GM19099 (cell line): ENCODE data around the gene C1GALT1C1L.

Experiments
- POLR2A ChIP-seq: IDR thresholded peaks from 3 replicates; pipeline ENCODE4 v1.6.1; 2011; ENCODE audit warnings: low read depth; ENCODE audit not compliant: insufficient read length; ENCODE audit errors: extremely low read depth

C1GALT1C1L gene

DNA sequence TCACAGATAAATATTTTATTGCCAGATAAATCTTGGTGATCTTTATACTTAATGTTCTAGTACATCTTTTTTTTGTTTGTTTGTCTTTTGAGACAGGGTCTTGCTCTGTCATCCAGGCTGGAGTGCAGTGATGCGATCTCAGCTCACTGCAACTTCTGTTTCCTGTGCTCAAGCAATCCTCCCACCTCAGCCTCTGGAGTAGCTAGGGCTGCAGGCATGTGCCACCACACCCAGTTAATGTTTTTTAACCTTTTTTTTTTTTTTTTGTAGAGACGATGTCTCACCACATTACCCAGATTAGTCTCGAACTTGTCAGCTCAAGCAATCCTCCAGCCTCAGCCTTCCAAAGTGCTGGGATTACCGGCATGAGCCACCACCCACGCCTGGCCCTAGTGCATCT is 9.1 kb upstream of the C1GALT1C1L start:
- no peak for TF ChIP-seq POLR2A

DNA sequence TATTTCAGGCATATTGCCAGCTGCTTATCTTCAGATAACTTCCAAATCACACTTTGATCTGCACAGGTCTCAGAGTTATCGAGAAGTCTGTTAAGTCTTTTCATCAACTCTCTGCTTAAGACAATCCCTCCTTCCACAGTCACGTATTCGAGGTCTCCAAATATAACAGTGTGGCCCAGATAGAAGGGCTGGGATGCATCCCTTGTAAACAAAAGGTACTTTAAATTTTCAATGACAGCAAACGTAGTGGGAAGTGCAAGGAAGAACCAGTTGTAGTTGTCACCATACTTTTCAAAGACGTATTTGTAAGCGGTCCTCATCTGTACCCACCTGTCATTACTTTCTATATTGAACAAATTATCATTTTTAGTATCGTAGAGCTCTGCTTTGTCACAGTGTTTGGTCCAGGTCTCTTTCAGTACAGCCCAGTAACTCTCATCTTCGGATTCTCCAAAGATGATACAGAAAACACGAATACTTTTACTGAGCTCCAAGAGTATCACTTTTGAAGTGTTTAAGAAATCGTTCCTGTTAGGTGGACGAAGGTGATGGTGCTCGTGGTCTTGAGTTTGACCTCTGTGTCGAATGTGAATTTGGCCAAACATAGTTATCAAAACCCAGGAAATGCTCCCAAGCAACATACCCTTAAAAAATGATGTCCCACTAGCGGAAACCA is 445 bp downstream of the C1GALT1C1L start:
- no peak for TF ChIP-seq POLR2A

DNA sequence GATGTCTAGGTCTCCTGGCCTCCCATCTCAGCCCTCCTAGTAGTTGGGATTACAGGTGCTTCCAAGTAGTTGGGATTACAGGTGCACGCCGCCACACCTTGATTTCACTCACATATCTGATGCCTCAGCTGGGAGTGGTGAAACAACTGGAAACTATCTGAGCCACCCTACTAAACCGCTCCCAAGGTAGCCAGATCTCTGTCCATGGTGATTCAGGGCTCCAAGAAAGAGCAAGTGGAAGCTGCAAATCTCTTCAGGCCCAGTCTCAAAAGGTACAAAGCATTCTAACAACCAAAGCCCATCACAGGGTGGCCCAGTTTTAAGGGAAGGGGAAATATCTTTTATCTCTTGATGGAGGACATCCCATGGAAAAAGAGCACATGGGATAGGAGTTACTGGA is 19.0 kb downstream of the C1GALT1C1L start:
- no peak for TF ChIP-seq POLR2A

DNA sequence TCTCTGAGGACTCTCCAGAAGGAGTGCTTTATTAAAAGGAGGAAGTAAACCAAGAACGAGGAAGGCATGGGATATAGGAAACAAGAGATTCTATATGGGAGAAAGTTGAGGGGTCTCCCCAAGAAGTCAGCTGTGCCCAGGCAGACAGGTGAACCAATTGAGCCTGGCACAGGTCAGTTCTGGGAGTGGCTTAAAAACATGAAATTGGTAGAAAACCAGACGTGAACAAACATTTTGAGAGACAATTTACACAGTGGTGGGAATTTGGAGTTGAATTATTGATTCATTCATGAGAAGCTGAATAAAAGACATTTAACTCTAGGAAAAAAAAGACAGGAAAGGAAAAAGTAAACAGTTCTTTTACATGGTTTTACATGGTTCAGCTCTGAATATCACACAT is 22.7 kb downstream of the C1GALT1C1L start:
- TF ChIP-seq POLR2A: no peak

DNA sequence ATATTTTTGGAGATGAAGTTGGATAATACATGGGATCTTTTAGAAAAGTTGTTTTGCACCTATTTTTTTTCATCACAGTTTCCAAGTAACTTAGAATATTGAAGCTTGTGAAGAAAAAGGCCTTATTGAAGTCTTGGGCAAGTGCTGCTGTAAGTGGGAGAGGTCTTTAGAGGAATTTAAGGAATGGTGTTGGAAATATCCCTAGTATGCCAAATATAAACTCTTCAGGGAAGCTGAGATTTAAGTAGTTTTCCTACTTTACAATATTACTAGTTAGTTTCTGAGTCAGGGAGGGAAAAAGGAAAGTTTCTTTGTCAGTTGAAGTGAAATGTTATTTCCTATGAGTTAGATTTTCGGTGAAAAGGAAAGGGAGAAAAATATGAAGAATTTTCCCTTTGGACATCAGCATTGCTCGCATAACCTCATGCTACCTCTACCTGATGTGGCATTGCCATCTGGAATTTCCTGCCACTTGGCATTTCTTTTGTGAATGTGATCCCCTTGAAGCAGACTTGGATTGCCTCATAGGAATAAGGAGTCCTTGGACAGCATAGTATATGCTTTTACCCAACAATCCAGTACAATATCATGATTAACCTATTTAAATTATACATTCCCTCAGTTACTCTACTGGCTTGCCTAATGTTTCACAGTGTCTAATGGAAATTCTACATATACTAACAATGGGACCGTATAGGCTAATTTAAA is 27.1 kb downstream of the C1GALT1C1L start:
- TF ChIP-seq POLR2A: no peak

DNA sequence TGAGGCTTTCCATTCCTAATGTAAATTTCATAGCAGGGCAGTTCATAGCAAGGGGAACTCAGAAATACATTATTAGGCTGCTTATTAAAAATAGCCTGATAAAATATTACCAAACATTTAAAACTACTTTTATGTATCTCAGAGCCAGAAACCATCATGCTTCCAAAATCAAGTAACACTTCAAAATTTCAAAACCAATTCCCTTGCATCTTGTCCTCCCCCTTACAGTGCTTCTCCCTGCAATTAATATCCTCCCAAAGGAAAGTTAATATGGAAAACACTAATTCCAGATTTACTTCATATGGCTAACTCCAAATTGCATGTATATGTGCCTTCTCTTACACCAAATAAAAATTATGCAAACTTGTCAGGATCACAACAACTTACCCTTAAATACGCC is 32.5 kb downstream of the C1GALT1C1L start:
- no peak for TF ChIP-seq POLR2A

DNA sequence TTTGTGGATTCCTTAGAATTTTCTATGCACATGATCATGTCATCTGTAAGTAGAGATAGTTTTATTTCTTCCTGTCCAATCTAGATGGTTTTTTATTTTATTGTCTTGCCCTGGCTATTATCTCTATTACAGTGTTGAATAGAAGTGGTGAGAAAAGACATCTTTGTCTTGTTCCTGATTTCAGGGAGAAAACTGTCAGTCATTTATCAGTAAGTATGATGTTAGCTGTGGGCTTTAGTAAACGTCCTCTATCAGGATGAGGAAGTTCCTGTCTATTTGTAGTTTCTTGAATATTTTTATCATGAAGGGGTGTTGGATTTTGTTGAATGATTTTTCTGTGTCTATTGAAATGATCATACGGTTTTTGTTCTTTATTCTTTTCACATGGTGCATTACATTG is 33.9 kb downstream of the C1GALT1C1L start:
- no peak for TF ChIP-seq POLR2A

DNA sequence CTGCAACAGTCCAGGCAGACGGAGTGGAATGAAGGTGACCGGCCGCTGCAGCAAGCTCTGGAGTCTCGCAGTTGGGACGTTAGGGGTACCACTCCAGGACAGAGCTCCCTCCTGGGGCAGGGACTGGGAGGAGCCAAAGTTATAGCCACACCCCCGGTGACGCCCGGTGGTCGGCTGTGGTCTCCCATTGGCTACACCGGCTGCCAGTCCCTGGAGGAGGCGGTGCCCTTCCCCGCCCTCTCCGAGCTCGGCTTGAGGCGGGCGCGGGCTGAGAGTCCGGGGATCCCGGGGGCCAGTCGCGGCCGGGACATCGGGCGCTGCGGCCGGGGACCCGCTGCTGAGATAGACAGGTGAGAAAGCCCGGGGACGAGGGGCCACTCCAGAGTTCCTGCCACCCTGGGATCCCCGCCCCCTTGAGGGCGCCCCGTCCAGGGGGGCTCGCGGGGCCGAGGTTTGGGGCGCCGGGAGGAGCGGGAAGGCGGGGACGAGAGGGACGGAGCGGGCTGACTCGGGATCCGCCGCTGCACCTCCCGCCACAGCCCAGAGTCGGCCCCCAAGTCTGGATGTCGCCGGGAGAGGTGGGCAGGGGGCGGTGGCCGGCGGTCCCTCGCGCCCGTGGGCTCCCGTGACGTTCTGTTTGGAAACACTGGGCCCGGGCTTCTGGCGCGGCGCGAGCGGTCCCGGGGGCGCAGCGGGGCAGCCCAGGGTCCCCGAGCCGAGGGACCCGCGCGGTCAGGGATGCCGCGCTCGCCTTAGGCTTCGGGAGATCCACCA is 39.0 kb downstream of the C1GALT1C1L start, which contains the start of gene PLEKHH2:
Gene PLEKHH2, plus strand, starts transcription at position 231 of the 774 bp plus-strand sequence. CDS start 7,414 bp downstream, outside the sequence.
- TF ChIP-seq POLR2A: no peak

DNA sequence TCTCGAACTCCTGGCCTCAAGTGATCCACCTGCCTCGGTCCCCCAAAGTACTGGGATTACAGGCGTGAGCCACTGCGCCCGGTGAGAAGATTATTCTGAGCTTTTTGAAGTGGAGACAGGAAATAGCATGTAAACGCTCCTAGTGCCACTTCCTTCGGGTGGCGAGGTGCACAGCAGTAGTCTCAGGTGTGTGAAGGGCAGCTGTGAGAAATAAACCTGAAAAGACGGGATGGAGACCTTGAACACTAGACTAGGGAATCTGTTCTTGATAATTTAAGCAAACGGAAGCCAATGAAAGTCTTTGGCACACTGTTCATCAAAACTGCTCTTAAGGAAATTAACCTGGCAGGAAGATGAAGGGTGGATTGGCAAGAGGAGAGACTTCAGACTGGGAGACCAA is 39.6 kb downstream of the C1GALT1C1L start:
- no peak for TF ChIP-seq POLR2A

DNA sequence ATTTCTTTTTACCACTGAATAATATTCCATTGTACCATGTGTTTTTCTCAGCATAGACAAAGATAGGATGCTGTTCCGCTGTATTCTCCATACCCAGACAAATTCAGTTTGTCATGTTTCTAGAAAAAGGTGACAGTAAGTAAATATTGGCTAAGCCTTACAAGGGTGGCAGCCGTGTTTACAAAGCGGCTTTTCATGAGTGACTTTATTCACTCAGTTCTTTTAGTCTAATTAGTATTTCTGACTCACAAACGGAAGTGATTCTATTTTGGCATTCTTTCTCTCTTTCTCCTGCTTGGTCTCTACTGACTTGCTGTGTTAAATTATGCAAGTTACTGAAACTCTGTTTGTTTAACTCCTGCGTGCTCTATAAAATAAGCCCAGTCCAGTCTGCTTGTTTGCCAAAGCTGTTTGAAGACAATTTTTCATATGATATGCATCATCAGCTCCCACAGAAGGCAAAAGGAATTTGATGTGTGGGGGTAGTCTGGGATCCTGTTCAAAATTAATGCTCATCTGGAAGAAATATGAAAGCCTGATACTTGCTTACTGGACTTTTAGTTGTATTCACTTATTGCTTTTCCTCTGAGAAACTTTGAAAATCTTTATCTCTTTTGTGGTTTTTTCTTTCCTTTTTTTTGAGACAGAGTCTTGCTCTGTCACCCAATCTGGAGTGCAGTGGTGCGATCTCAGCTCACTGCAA is 41.5 kb downstream of the C1GALT1C1L start:
- no peak for TF ChIP-seq POLR2A

DNA sequence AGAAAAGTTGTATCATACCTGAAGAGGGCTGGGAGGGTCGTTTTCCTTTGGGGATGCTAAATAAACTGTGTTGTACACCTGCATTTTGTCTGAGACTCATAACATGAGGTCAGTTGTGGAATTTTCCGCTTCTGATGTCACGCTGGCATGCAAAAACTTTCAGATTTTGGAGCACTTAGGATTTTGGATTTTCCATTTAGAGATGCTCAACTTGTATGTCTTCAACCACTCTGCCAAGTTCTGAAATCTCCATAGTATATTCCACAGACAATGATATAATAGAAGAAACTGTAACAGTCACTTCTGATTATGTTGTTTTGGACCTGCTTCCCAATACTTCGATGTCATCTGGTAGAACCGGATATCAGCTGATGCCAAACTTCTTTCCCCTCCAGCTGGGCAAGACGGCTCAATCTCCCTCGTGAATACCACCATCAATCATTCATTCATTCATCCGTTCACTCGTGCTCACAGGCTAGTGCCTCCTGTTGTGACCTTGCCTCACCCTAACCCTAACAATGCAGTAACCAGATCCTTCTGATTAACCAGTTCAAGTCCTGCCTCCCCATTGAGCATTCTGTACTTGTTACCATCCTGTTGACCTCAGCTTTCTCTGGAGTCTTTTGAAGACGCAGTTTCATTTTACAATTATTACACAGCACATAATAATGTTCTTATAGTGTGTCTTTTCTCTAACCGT is 44.5 kb downstream of the C1GALT1C1L start:
- TF ChIP-seq POLR2A: no peak
